Fibroblast of lung (primary cell): ENCODE results near the gene ITPRIPL2.

Experiments used
- EZH2 ChIP-seq: IDR thresholded peaks from 2 replicates; pipeline ENCODE4 v1.5.1; 2012; ENCODE audit warnings: low read length, control low read depth, mild to moderate bottlenecking; ENCODE audit errors: missing control alignments
- TF ChIP-seq, protein P1 (sequence below), 2 donors: IDR thresholded peaks in 1 of 2; conservative IDR thresholded peaks in 1 of 2; 1 replicate in 1 of 2; 2 replicates in 1 of 2; pipeline ENCODE4 v1.5.1; 2011 to 2012; ENCODE audit warnings: low read length in 2 of 2, control low read depth in 1 of 2, inconsistent platforms in 1 of 2, low read depth in 1 of 2, mild to moderate bottlenecking in 1 of 2

DNA sequence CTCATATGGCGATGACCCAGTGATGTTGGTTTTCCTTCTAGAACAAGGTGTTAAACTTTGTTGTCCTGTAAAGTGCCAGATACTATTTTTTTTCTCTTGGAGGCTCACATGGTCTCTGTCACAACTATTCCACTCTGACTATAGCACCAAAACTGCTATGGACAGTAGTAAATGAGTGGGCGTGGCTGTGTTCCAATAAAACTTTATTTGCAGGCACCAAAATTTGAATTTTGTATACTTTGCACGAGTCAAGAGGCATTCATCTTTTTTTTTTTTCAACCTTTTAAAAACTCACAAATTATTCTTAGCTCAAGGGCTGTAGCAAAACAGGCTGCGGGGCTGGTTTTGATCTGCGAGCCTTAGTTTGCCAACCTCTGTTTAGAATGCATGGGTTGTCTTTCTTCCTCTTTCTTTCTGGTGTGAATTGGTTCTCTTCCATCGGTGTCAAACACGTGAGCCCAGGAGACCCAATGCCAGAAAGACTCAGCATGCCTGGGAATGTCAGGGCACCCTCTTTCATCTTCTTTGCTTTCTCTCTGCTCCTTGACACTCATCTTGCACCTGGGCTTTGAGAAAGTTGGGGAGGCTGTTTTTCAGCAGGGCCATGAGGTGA is 56.4 kb downstream of the ITPRIPL2 start:
- TF ChIP-seq EZH2: no peak
- TF ChIP-seq, protein P1, sequence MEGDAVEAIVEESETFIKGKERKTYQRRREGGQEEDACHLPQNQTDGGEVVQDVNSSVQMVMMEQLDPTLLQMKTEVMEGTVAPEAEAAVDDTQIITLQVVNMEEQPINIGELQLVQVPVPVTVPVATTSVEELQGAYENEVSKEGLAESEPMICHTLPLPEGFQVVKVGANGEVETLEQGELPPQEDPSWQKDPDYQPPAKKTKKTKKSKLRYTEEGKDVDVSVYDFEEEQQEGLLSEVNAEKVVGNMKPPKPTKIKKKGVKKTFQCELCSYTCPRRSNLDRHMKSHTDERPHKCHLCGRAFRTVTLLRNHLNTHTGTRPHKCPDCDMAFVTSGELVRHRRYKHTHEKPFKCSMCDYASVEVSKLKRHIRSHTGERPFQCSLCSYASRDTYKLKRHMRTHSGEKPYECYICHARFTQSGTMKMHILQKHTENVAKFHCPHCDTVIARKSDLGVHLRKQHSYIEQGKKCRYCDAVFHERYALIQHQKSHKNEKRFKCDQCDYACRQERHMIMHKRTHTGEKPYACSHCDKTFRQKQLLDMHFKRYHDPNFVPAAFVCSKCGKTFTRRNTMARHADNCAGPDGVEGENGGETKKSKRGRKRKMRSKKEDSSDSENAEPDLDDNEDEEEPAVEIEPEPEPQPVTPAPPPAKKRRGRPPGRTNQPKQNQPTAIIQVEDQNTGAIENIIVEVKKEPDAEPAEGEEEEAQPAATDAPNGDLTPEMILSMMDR (conservative IDR thresholded peaks at IDR 0.05 in 1 of 2, IDR thresholded peaks at IDR 0.05 in 1 of 2; ENCODE audit: low read depth in 1 of 2, low read length in 2 of 2): no peak
